Gastrocnemius medialis (tissue), 4 donors: ENCODE data around the gene KIF26B.

ENCODE experiments used
- CTCF ChIP-seq, 5 experiments: fragments of 450-650 bp in 3 of 5; fragments of 200-600 bp in 2 of 5; sonication (generic) in 2 of 5; IDR thresholded peaks in 4 of 5; conservative IDR thresholded peaks in 1 of 5; 1 replicate in 4 of 5; 2 replicates in 1 of 5; pipeline ENCODE4 v1.5.1; 2016 to 2019; ENCODE audit warnings: antibody characterized with exemption in 5 of 5, mild to moderate bottlenecking in 3 of 5, moderate library complexity in 3 of 5
- POLR2A ChIP-seq, 2 donors: fragments of 450-650 bp; IDR thresholded peaks; one replicate each; pipeline ENCODE4 v1.6.1; 2017; ENCODE audit warnings: antibody characterized with exemption in 2 of 2, mild to moderate bottlenecking in 2 of 2, moderate library complexity in 2 of 2

DNA sequence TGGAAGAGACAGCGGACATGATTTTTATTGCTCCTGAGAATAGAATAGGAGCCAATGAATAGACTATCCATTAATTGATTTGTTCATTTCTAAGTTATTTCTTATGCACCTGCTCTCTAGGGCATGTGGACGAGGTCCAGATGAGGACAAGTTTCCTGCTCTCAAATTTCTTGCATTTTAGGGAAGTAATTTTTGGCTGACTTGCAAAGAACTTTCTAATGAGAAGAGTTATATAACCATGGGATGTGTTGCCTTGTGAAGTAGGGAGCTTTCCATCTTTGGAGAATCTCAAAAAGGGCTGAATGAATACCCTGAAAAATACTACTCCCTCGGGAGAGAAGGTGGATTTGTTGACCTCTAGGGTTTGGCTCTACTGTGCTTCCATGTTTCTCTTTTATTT lies 243.0 kb downstream of the KIF26B start:
- TF ChIP-seq CTCF (IDR thresholded peaks at IDR 0.05 in 4 of 5, conservative IDR thresholded peaks at IDR 0.05 in 1 of 5) (no peak), POLR2A (IDR thresholded peaks at IDR 0.05) (no peak)
